Sigmoid colon (tissue), 7 donors: ENCODE data around the gene CAMTA1. TPM values are rescaled to one million over a fixed set of nuclear protein-coding genes. Genes with fewer than 3 reads are reported as not detected.

Experiments
- DNase-seq: peaks from one replicate; pipeline ENCODE4 v3.0.0-alpha.2; 2019
- H3K27ac ChIP-seq, 4 donors: fragments of 200-600 bp; sonication (generic); one replicate each; pipeline ENCODE4 v1.5.1; 2016 to 2019; ENCODE audit warnings: mild to moderate bottlenecking in 1 of 4
- H3K27me3 ChIP-seq, 3 donors: fragments of 200-600 bp; sonication (generic); one replicate each; pipeline ENCODE4 v1.5.1; 2019; ENCODE audit warnings: mild to moderate bottlenecking in 1 of 3
- H3K36me3 ChIP-seq, 4 donors: fragments of 200-600 bp; sonication (generic); one replicate each; pipeline ENCODE4 v1.5.1; 2016 to 2019
- H3K4me1 ChIP-seq, 4 donors: fragments of 200-600 bp; sonication (generic); one replicate each; pipeline ENCODE4 v1.5.1; 2017 to 2019
- H3K4me3 ChIP-seq, 4 donors: fragments of 200-600 bp; sonication (generic); one replicate each; pipeline ENCODE4 v1.5.1; 2017 to 2019; ENCODE audit warnings: mild to moderate bottlenecking in 2 of 4, moderate library complexity in 1 of 4
- H3K9me3 ChIP-seq, 4 donors: fragments of 200-600 bp in 3 of 4; sonication (generic) in 3 of 4; one replicate each; pipeline versions ENCODE4 v1.5.1 to v1.6.1; 2013 to 2019
- EP300 ChIP-seq, 4 donors: sonication (generic); formaldehyde crosslinking; IDR thresholded peaks; one replicate each; pipeline ENCODE4 v1.6.1; 2017; ENCODE audit warnings: antibody characterized with exemption in 4 of 4
- POLR2A ChIP-seq, 2 donors: fragments of 450-650 bp; IDR thresholded peaks; one replicate each; pipeline ENCODE4 v1.6.1; 2016; ENCODE audit warnings: antibody characterized with exemption in 2 of 2, mild to moderate bottlenecking in 2 of 2, moderate library complexity in 2 of 2
- POLR2AphosphoS5 ChIP-seq, 4 donors: sonication (generic); formaldehyde crosslinking; IDR thresholded peaks; one replicate each; pipeline ENCODE4 v1.6.1; 2017; ENCODE audit warnings: antibody characterized with exemption in 4 of 4
- WGBS, 2 donors: extraction: QIAGEN DNeasy Blood & Tissue Kit; methylation state at CpG; one replicate each; pipeline ENCODE4 v1.1.7; 2013; 5-methylcytosine and 5-hydroxymethylcytosine counted together
- intact Hi-C: fragments of 100-400 bp; cut with DNase I; formaldehyde crosslinking; loops from one replicate; pipeline ENCODE4 v1.15.1; 2023
- polyA plus RNA-seq, 3 donors: library from polyadenylated mRNA; stranded (reverse); fragments of 200-250 nt; gene quantifications; one replicate each; pipeline ENCODE4 v1.2.3, GENCODE V29; 2013
- total RNA-seq, 4 donors: library from RNA; depleted of rRNA; stranded (reverse); fragments of >200 nt; gene quantifications; one replicate each; pipeline ENCODE4 v1.1.0, GENCODE V29; 2016
- TF ChIP-seq, protein P1 (sequence below), 4 experiments: fragments of 450-650 bp in 3 of 4; fragments of 200-600 bp in 1 of 4; IDR thresholded peaks; one replicate each; pipeline ENCODE4 v1.5.1; 2016 to 2019; ENCODE audit warnings: antibody characterized with exemption in 4 of 4, mild to moderate bottlenecking in 3 of 4, moderate library complexity in 2 of 4
- donor health status: healthy with polysubstance abuse.
- donor health status: Bipolar disorder and iron deficiency.
- donor health status: healthy.

CAMTA1 gene
- total and polyA plus RNA-seq, 7 donors, result 97.9 to 196 (median 177) TPM

DNA sequence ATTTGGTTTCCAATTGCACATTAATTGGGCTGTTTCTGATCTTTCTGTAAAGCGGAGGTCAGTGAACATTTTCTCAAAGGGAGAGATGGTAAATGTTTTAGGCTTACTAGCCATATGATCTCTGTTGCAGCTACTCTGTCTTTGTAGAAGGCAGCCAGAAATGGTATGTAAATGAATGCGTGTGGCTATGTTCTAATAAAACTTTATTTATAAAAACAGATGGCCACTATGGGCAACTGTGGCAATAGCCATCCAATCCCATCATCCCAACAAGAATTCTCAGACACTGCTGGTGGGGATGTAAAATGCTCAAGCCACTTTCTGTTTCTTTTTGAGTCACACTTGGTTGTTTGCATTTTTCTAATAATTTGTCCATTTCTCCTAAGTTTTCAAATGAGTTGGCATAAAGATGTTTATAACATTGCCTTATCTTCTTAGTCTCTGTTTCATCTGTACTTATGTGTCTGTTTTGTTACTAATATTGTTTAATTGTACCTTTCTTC is 537.1 kb downstream of the CAMTA1 start:
- H3K27ac ChIP-seq, result no peak overlapping the region
- DNase-seq, result no peak
- no peak overlapping the region for H3K4me3 ChIP-seq
- no peaks in the 10 kb centered on the region for H3K36me3 ChIP-seq
- H3K9me3 ChIP-seq, result no peaks in the 10 kb centered on the region
- no peaks in the 10 kb centered on the region for H3K27me3 ChIP-seq
- 97% methylated on average over 2 of the region's 2 CpGs for WGBS, 2 donors
- TF ChIP-seq POLR2A (IDR thresholded peaks at IDR 0.05) (no peak), EP300 (IDR thresholded peaks at IDR 0.05) (no peak), POLR2AphosphoS5 (IDR thresholded peaks at IDR 0.05) (no peak)
- TF ChIP-seq, protein P1, sequence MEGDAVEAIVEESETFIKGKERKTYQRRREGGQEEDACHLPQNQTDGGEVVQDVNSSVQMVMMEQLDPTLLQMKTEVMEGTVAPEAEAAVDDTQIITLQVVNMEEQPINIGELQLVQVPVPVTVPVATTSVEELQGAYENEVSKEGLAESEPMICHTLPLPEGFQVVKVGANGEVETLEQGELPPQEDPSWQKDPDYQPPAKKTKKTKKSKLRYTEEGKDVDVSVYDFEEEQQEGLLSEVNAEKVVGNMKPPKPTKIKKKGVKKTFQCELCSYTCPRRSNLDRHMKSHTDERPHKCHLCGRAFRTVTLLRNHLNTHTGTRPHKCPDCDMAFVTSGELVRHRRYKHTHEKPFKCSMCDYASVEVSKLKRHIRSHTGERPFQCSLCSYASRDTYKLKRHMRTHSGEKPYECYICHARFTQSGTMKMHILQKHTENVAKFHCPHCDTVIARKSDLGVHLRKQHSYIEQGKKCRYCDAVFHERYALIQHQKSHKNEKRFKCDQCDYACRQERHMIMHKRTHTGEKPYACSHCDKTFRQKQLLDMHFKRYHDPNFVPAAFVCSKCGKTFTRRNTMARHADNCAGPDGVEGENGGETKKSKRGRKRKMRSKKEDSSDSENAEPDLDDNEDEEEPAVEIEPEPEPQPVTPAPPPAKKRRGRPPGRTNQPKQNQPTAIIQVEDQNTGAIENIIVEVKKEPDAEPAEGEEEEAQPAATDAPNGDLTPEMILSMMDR (IDR thresholded peaks at IDR 0.05), result no peak
- no peaks in the 10 kb centered on the region for H3K4me1 ChIP-seq
- intact Hi-C loops, result no loop called here

GRCh38 chr1:7322912-7323311 is 537.7 kb downstream of the CAMTA1 start:
- H3K27ac ChIP-seq, result no peak overlapping the region
- intact Hi-C loops, result no loop called here
- WGBS, 2 donors, result 67 to 84% methylated on average over 1 of the region's 1 CpG
- H3K36me3 ChIP-seq, result no peaks in the 10 kb centered on the region
- H3K4me3 ChIP-seq, result no peak overlapping the region
- no peaks in the 10 kb centered on the region for H3K9me3 ChIP-seq
- no peaks in the 10 kb centered on the region for H3K4me1 ChIP-seq
- no peak for TF ChIP-seq POLR2AphosphoS5 (IDR thresholded peaks at IDR 0.05)
- no peak for TF ChIP-seq POLR2A (IDR thresholded peaks at IDR 0.05)
- TF ChIP-seq EP300 (IDR thresholded peaks at IDR 0.05), result no peak
- TF ChIP-seq, protein P1 (IDR thresholded peaks at IDR 0.05), result no peak
- no peaks in the 10 kb centered on the region for H3K27me3 ChIP-seq
- no peak for DNase-seq

DNA sequence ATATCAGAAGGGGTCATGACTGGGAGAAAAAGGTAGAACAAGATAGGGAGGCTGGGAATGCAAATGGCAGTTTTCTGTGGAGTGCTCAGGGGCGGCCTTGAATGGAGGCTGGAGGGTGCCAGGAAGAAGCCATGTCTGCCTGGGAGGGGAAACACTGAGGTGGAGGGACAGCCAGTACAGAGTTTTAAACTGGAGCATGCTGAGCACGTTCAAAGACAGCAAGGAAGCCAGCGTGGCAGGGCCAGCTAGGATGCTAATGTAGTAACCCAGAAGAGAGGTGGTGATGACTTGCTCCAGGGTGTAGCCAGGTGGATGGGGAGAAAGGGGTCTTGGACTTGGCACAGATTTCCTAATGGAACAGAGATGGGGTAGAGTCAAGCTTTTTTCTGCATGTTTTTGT is 540.0 kb downstream of the CAMTA1 start:
- intact Hi-C loops, result no loop called here
- no peaks in the 10 kb centered on the region for H3K36me3 ChIP-seq
- WGBS, 2 donors, result 86 to 88% methylated on average over 3 of the region's 3 CpGs

GRCh38 chr1:7326366-7326765 is 541.1 kb downstream of the CAMTA1 start:
- WGBS, 2 donors, result 55 to 67% methylated on average over 2 of the region's 2 CpGs
- no peak for DNase-seq
- intact Hi-C loops, result no loop called here
- H3K27ac ChIP-seq, result no peak overlapping the region
- H3K9me3 ChIP-seq, result no peaks in the 10 kb centered on the region
- H3K27me3 ChIP-seq, result no peaks in the 10 kb centered on the region
- H3K4me1 ChIP-seq, result peaks cover 0 to 15% (median 10%) of the 10 kb centered on the region in 4 donors
- H3K36me3 ChIP-seq, result no peaks in the 10 kb centered on the region
- TF ChIP-seq, protein P1 (IDR thresholded peaks at IDR 0.05), result no peak
- TF ChIP-seq EP300 (IDR thresholded peaks at IDR 0.05) (no peak), POLR2A (IDR thresholded peaks at IDR 0.05) (no peak), POLR2AphosphoS5 (IDR thresholded peaks at IDR 0.05) (no peak)
- no peak overlapping the region for H3K4me3 ChIP-seq

More for the DNA sequence above, 540.0 kb downstream of the CAMTA1 start:
- TF ChIP-seq POLR2AphosphoS5 (IDR thresholded peaks at IDR 0.05) (no peak), EP300 (IDR thresholded peaks at IDR 0.05) (no peak), POLR2A (IDR thresholded peaks at IDR 0.05) (no peak)
- TF ChIP-seq, protein P1 (IDR thresholded peaks at IDR 0.05), result no peak
- Histone ChIP-seq H3K27ac (no peak overlapping the region), H3K4me3 (no peak overlapping the region), H3K4me1 (peaks cover 0 to 4% (median under 1%) of the 10 kb centered on the region in 4 donors), H3K27me3 (no peaks in the 10 kb centered on the region), H3K9me3 (no peaks in the 10 kb centered on the region)
- DNase-seq, result no peak

DNA sequence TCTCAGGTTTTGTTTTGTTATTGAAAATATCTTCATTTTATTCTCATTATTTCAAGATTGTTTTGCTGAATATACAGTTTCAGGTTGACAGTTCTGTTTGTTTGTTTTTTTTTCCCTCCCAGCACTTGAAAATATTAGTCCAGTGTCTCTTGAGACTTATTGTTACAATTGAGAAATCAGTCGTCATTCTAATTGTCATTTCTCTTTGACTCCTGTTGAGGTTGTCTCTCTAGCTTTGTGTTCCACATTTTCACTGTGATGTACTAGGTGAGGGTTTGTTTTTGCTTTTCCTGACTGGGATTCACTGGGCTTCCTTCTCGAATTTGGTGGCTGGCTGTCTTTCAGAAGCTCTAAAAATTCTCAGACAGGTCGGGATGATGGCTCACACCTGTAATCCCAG is 542.6 kb downstream of the CAMTA1 start:
- Histone ChIP-seq H3K4me3 (no peak overlapping the region), H3K27ac (no peak overlapping the region), H3K9me3 (no peaks in the 10 kb centered on the region), H3K4me1 (peaks cover 0 to 30% (median 12%) of the 10 kb centered on the region in 4 donors), H3K27me3 (no peaks in the 10 kb centered on the region), H3K36me3 (no peaks in the 10 kb centered on the region)
- intact Hi-C loops, result no loop called here
- 73 to 79% methylated on average over 3 of the region's 3 CpGs for WGBS, 2 donors
- DNase-seq, result no peak
- TF ChIP-seq EP300 (IDR thresholded peaks at IDR 0.05), result no peak
- no peak for TF ChIP-seq POLR2A (IDR thresholded peaks at IDR 0.05)
- TF ChIP-seq, protein P1 (IDR thresholded peaks at IDR 0.05), result no peak
- TF ChIP-seq POLR2AphosphoS5 (IDR thresholded peaks at IDR 0.05), result no peak
